Activated T-helper 1 cell treated with Interleukin-2 at 50 U/mL for 16 hours (primary cell): ENCODE data around the gene PCGF2.

Experiments
- DNase-seq: peaks from one replicate; pipeline ENCODE4 v3.0.0-alpha.2; 2020; ENCODE audit warnings: low read depth

Gene PCGF2

DNA sequence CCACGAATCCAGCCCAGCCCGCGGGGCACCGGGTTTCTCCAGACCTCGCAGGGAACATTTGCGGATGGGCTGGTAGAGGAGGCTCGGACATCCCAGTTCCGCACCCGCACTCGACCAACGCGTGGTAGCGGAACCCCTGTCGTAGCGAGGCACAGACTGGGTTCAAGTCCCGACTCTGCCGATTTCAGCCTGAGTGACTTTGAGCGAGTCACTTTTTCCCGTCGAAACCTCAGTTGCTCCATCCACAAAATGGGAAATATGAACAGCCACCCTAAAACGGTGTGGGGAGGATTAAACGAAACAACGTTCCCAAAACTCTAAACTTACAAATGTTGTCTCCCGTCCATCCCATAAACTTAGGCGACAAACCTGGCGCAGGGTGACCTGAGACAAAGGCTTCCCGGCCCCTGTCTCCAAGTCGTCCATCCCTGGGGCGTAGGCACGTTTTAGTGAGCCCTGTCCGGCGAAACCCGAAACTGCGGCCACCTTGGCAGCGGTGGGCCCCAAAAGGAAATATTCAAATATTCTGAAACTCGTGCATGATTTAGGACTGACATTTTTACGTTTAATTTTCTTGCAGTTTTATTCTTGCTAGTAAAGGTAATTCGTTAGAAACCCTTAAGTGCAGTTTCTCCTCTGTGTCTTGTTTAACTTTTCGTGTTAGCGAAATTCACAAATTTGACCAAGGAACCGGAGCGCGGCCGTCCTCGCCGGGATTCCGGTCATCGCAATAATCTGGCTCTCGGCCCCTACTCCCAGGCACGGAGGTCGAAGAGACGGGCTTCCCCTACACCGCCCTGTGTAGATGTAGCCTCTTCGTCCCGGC is 45.0 kb downstream of the PCGF2 start:
- no peak for DNase-seq

DNA sequence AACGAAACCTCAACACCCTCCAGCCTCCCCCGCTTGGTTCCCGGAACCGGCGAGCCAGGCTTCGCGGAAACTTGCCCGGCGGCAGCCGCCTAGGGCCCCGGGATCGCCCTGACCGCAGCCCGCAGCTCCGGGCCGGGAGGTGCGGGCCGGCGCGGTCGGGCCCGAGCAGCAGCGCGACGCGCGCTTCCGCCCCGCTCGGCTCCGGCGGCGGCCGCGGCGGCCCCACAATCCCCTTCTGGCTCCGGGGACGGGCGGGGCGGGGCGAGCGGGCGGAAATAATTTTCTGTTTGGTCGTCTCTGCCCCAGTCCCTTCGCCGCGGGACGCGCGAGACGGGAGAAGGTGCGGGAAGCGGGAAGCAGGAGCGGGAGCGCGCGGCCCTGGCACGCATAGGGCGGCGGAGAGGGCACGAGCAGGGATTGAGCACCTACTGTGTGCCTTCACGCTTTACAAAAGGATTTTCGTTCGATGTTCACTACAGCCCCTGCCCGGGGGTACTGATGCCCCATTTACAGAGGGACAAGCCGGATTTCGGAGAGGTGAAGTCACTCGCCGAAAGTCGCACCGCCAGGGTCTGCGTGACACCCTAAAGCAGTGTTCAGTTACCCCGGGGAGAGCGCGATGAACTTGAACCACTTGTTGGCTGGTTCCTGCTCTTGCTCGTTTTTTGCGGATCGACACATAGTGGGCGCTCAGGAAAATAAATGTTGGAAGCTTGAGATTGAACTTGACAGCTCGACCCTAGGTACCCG is 45.8 kb downstream of the PCGF2 start:
- peak; percentile 74 for DNase-seq

DNA sequence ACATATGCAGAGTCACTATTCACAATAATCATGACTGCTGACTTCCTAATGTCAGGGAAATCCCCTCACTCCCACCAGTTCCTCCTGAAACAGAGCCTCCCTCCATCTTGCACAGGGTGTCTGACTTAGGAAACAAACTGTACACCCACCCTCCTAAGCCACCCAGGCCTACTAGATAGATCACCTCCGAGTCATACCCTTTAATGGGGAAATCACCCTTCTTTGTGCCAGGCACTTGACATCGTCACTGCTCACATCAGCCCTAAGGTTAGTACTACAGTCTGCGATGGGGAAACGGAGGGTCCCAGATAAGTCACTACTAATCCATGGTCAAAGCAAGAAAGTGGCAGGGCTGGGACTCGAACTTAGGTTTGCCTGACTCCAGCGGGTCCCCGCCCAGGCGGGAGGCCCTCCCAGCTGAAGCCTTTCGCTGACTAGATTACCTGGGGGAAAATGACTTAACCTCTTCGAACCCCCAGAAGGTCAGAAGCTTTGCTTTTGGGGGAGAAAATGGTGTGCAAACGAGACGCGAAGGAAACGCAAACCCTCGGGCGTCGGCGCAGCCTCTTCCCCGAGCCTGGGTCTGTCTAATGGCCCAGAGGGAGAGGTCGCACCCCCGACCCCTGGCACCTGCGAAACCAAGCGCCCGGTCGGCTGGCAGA is 46.5 kb downstream of the PCGF2 start:
- DNase-seq, result peak; percentile 31

DNA sequence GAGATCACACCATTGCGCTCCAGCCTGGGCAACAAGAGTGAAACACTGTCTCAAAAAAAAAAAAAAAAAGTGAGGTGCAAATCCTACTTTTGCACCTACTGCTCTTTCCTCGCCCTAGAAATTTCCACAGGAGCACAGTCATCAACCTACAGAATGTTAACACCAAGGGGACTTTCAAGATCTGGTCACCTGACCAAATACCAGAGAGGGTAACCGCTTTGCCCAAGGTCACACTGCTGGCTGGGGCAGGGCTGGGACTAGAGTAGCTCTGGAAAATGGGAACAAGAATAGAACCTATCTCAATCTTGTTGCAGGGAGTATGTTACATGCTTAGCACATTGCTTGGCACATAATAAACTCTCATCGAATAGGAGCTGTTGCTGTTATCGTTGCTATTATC is 49.4 kb downstream of the PCGF2 start:
- no peak for DNase-seq

DNA sequence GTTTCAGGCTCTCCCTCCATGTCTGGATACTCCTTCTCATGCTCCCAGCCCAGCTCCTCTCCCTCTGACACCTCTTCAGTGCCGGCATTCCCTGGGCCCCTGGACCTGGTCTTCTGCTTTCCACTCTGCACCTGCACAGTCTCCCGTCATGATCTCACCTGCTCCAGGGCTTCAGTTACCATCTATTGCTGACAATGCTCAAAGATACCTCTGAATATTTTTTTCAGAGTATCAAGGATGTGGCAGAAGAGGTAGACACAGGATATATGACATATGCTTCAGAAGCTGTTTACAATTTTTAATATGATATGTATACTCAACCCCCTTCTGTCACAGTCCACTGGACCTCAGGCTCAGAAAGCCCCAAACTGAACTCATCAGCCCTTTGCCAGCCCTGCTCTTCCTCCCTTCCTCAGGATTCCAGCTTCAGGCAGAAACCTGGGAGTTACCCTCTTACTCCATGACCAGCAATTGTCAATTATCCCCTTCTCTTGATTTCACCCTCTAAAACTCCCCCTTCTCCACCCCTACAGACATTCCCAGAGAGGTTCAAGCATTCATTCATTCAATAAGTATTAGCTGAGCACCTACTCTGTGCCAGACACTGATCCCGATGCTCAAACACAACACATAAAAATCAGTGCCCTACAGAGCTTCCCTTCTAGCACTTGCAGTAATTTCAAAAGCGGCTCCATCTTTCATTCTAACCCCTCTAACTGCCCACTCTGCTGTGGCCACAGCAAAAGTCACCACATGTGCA is 50.9 kb downstream of the PCGF2 start:
- DNase-seq, result no peak

DNA sequence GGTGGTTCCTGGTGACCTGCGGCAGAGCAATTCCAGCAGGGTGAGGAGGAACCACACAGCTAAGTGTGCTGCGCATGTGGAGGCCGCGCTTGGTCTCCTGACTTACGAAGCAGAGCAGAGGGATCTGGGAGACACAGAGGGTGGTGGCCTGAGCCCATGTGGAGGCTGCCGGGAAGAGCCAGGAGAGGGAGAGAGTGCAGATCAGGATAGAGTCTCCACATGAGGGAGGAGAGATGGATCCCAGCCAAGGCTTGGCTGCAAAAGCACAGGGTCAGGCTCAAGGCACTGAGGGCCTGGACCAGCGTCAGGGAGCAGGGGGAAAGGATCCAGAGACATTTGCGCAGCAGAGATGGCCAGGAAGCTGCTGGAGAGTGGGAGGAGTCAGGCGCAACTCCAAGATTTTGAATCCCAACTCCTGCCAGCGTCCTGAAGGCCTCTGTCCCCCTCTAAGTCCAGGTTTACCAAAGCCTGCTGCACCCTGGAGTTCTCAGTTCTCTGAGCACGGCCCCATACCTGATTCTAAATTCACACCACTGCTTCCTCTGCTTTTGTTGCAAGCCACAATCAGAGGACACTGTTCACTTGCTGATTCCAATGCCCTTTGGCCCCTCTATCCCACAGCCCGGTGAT is 54.3 kb downstream of the PCGF2 start:
- no peak for DNase-seq

DNA sequence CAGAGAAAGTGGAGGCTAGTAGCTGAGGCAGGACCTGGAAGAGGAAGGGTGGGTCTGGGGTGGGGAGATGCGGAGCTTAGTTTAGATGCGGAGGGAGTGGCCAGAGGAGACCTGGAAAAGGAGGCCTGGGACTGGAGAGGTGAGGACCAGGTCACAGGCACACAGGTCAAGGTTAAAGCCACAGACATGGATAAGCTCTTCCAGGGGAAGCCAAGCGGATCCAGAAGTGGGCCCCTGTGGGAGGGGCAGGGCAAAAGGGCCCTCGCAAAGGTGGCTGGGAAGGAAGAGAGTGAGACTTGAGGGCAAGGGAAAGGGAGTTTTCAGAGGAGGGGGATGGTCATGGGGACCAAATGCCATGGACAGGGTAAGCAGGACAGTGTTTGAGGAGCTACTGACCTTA is 57.0 kb downstream of the PCGF2 start:
- DNase-seq, result no peak

DNA sequence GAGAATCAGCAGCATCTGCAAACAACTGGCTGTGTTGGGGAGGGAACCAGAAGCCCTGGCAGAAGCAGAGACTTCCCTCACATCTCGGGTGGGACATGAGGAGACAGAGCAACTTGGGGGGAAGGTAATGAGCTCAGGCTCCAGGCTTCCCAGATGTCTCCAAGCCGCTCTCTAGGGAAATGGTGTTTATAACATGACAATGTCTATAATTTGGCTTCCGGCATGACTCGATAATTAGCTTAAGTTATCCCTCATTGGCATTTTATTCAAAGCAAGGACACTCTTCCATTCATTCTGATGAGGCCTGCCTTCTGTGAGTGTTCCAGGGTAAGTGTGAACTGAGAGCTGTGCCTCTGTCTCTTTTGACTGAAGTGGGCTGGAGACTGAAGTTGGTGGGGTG is 57.8 kb downstream of the PCGF2 start:
- DNase-seq, result no peak

DNA sequence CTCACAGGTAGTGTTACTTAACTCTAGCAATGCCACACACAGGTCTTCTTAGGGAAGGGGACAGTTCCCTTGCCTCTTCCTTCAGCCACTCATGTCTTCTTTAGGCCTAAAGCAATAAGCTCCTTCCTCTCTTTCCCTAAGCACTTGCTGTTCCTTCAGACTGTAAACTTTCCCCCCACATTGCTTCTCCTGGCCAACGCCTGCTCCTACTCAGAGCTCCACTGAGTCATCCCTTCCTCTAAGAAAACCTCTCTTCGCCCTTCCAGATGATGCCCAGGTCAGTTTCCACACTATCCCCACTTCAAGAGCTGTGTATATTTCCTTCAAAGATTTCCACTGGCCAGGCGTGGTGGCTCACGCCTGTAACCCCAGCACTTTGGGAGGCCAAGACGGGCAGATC is 60.9 kb downstream of the PCGF2 start:
- DNase-seq, result no peak

DNA sequence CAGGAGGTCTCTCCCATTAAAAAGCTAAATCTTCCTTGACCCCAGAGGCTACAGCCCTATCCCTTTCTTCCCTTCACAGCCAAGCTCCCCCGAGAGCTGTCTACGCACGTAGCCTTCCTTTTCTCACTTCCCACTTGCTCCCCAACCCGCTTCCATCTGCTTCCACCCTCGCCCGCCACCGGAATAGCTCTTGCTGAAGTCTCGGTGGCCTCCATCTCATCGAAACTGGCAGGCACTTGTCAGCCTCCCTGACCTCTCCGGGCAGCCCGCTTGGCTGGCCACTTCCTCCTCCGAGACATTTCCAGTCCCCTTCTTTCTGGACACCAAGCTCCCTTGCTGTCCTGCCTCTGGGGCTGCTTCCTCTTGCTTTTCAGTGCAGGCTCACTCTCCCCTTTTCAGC is 62.6 kb downstream of the PCGF2 start:
- DNase-seq, result no peak
